HG03439 (cell line): ENCODE measurements around the gene HP1BP3.
"Not testable (repeated sequence)": the region's sequence is repeated elsewhere in the genome, so short reads cannot be mapped to it uniquely, and the experiment has no call there.

ENCODE experiments used
- ATAC-seq: cut with Tn5 transposase; IDR thresholded peaks from one replicate; pipeline ENCODE4 v1.9.1; 2021; ENCODE audit warnings: mild to moderate bottlenecking, moderate library complexity; ENCODE audit not compliant: unreplicated experiment

The HP1BP3 gene

DNA sequence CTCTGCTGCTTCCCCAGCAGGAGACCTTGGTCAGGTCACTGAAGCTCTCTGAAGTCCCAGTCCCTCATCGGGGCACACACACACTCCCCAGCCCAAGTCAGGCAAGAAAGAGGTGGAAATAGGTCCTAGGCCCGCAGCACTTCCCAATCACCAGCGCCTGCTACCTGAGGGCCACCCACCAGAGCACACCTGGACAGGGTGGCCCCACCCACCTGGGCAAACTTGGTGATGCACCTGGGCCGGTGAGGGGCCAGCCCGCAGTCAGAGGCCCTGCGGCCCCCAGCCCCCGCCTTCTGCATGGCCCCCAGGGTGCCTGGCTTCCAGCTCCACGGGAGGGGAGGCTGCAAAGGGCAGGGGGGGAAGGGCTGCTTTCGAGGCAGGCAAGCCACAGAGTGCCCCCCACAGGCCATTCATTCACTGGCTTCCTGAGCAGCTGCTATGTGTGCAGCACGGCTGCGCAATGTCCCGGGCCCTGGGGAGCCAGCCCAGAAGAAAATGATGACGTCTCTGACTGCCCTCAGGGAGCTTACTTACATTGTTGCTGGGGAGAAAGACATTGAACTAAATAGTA lies 59.3 kb downstream of the HP1BP3 start:
- no peak for ATAC-seq

DNA sequence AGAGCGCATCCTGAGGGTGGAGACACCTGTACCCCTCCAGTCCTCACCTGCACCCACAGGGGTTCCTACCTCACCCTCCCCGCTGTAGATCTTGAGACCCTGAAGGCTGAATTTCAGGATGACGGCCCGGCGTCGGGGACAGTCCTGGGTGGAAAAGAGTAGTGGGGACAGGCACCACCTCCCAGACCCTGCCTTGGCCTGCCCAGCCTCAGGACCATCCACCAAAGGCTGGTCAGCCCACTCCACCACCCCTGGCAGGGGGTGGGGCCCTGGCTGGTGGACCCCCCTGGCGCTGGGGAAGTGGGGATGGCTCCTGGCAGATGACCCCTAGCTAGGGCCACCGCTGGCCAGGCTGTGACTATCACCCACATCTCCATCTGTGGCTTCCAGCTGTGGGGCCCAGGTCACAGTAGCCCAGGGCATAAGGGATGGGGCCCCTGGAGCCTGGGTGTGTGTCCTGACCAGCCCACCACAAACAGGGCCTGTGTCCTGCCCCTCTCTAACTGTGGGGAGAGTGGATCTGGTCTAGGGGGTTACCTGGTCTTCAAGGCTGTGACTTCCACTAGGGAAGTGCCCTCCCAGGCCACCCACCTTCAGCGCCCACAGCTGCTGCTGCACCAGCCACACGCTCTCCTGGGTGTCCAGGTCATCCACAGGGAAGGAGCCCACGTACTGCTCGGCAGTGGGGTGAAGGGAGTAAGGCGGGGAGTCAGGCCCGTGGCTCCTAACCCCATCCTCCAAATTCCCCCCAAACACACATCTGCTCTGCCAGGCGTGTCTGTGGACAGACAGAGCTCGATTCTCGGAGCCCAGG lies 60.0 kb downstream of the HP1BP3 start:
- no peak for ATAC-seq

DNA sequence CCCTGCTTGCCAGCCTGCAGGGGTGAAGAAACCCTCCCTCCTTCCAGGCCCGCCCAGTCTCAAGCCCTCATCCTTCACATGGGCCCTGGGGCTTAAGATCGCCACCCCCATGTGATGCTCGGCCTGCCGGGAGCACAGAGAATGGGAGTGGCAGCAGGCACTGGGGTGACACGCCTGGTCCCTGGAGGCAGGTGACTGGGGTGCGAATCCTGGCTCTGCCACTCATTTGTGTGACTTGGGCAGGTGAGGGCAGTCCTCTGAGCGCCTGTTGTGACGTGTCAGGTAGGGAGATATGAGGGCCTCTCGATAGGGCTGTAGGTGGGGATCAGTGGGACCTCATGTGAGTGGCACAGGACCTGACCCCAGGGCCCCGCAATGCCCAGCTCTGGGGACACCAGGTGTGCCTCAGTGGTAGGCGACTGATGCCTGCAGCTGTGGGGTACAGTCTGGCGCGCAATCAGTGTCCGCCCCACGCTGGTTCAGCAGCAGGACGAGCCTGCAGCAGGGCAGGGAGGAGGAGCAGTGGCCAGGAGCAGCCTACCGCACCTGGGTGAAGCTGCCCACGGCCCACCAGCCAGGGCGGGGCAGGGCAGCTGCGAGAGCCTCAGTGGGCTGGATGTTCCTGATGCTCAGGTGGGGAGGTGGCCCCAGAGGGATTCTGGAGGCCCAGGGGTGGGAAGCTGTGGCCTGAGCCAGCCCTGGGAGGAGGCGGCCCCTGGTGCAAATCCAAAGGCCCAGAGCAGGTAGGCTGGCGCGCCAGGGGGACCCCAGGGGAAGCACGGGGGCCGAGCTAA lies 60.8 kb downstream of the HP1BP3 start:
- ATAC-seq = no peak

DNA sequence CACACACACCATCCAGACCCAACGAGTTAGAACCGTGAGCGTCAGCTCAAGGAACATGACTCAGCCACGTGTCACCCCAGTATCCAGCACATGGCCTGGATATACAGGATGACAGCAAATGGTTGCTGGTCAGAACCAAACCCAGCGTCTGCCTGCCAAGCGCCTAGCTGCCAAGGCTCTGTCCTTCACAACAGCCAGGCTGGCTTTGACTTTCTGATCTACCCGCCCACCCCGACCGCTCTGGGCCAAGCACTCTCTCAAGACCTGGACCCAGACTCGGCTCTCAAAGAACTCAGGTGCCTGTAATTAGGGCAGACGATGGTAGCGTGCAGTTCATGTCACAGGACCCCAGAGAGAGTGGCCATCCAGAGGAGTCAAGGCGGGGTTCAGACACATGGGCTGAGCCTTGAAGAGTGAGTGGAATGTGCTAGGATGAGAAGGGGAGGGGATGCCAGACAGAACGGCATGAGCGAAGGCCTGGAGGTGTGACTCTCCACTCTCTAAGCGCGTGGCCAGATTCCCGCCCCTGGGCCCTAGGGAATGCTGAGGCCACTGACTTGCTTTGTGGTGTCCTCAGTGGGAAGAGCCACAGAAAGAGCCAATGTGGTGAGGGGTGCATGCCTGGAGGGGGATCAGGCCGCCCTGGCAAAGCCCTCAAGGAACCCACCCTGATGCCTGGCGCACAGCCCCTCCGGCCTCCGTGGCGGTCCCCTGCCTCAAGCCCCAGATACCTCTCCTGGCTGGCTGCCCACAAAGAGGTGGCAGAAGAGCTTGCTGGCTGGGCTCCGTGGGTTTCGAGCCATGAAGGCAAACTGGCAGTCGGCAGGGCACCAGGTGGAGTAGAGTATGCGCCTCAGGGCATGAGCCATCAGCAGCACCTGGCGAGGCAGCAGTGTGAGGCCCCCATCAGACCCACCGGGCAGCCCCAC lies 61.7 kb downstream of the HP1BP3 start:
- no peak for ATAC-seq

DNA sequence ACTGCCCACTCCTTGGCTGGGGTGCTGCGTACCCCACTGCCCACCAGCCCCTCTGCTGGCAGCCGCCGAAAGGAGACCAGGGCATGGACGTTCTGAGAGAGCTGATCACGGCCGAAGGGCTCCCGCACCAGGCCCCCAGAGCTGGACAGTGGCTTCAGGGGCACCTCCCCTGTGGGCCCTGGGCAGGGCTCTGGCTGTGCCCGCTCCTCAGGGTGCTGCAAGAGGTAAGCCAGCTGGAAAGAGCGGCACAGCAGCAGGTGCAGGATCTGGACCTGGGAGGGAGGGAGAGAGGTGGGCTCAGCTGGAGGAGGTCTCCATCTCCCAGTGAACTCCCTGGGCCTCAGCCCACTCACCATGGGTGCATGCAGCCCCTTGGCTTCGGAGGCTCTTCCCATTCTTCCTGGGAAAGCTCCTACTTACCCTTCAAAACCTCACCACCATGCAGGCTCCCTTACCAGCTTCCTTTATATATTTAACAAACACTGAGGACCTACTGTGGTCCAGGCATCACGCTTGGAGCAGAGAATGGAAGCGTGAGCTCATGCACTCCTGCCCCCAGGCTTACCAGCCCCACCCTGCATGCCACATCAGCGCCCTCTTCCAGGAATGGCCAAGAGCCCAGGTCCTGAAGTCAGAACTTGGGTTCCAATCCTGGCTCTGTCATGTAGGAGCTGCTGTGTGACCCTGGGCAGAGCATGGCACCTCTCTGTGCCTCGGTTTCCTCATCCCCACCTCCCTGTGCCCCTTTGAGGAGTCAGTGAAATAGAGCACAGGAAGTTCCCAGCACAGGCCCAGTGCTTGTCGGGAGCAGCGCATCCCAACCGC lies 62.5 kb downstream of the HP1BP3 start:
- no peak for ATAC-seq

DNA sequence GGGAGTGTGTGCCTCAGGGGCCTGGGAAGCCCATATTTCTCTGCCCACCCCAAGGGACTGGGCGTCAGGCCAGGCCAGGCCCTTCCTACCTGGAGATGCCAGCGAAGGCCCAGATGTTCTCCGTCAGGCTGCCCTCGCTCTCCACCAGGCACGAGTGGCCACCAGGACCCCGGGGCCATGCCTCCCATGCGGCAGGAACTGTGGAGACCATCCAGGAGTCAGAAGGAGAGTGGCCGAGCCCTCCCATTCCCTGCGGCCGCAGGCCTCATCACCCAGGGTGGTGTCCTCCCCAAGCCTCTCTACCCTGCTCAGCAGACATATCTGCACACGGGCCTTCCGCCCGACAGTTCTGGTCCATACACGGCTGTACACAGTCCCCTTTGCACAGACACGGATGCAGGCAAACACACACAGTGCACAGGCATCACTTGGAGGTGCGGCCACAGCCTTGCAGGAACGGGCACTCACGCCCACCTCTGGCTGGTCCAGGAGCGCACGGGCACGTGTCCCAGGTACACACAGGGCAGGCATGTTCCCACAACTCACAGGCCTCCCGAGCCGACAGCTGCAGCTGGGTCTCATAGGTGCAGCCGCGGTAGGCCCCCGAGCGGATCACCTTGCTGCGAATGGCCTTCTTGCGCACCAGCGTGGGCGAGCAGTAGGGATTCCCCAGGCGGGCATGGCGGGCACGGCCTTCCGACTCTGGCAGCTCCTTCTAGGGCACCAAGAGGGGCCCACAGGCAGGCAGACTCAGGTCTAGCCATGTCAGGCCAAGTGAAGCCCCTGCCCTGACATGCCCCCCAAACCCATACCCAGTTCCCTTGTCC lies 63.4 kb downstream of the HP1BP3 start:
- no peak for ATAC-seq

DNA sequence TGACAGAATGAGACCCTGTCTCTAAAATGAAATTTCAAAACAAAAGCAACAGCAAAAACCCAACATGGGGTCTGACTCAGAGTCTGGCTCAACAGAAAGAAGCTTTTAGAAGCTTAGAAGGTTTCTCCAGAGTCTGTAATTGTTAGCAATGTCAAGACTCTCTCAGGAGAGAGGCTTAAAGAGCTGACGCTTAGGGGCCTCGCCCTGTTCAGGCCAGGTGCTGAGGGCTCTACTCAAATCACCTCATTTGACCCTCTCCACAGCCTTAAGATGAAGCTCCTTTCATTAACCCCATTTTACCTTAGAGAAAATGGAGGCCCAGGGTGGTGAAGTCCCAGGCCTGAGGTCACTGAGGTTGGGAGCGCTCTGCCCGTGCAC lies 64.0 kb downstream of the HP1BP3 start:
- ATAC-seq = no peak

DNA sequence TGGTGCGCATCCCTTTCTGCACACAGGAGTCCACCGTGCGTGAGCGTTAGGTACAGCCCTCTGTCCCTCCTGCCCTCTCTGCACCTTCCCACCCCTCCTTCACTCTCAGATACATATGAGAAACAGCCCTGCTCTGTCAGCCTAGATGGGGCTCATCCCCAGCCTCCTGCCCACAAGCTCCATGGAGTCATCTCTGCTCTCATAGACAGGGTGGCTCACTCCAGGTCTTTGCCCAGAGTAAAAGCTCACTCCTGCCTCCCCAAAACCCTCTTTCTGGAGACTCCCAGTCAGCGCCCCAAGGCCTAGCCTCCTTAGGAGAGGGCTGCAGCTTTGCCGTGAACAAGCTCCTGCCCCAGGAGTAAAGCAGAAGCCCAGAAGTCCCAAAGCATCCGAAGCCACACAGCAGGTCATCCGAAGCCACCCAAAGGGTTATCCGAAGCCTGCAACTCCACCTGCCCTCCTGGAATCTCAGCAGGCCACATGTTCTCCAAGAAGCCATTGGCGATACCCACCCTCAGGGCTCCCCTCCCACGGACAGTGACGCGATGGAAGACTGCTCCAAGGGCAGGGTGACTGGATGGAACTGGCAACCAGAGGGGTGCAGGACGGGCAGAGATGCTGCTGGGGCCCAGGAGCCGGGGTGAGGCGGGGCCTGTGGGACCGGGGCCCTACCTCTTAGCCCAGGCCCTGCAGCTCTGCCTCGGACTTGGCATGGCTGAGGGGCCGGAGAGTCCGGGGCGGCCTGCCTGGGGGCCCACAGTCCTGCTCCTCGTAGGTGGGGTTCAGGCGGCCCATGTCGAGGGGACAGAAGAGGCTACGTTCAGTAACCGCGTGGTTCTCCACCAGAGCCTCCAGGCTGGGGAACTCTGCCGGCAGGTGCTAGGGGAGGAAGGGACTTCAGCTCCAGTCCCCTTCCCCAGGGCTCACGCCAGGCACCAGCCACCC lies 65.7 kb downstream of the HP1BP3 start:
- no peak for ATAC-seq

DNA sequence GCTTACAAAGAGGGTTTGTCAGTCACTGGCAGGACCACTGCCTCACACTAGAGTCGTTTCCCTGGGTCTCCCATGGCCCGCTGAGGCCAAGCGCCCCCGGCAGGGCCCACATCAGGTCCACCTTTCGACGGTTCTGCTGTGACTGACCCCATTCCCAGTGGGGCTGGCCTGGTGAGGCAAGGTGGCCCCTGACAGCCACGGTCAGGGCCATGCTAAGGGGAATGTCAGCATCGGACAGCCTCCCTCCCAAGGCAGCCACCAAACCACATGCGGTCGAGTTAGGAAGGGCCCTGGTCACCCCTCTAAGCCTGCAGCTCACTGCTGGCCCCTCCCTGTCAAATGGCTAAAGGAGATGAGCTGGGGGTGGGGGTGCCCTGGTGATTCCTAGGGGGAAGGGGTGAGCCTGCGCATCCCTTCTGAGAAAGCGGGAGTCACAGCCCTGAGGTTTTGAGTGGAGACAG lies 66.4 kb downstream of the HP1BP3 start:
- no peak for ATAC-seq

DNA sequence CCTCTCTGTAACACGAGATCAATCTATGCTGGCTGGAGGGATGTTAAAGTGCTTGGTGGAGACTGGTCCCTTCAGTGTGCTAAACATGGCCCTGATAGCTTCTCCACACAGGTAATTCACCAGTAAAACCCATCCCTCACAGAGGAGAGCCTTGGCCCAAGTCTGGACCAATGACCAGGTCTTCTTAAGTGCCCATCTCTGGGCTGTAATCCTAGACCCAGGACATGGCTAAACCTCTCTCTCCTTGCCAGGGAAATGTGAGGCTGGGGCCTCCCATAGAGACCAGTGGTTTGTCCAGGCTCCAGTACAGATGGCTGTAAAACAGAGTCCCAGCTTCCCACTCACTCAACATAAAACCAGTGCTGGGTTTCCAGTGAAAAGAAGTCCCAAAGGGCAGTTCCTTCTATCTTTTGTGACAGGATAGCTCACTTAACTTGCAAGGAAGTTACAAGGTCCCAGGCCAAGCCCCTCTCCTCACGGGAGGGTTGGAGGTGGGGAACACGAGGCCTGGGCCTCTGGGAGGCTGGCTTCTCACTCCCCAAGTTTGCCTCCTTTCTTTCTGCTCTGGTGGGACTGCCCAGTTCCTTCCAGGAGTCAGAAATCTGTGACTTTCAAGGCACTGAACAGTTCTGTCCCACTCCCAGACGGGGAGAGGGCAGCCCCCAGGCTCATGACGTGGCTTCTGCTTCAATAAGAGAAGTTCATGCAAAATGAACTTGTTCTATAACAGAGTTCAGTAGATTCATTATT lies 67.1 kb downstream of the HP1BP3 start:
- ATAC-seq = no peak

DNA sequence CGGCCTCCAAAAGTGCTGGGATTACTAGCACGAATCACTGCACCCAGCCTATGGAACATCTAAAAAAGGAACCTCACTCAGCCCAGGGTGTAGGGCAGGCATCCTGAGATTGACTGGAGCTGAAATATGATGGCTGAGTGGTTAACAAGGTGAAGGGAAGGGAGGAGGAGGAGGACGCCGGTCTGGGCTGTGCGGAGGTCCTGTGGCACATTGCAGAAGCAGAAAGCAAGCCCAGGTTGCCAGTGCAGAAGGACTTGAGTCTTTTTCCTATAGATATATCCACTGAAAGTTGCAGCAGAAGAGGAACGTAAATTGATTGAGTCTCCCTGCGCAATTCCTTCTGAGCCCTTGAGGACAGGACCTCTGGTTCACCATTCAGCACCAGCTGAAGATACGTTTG lies 67.8 kb downstream of the HP1BP3 start:
- no peak for ATAC-seq

DNA sequence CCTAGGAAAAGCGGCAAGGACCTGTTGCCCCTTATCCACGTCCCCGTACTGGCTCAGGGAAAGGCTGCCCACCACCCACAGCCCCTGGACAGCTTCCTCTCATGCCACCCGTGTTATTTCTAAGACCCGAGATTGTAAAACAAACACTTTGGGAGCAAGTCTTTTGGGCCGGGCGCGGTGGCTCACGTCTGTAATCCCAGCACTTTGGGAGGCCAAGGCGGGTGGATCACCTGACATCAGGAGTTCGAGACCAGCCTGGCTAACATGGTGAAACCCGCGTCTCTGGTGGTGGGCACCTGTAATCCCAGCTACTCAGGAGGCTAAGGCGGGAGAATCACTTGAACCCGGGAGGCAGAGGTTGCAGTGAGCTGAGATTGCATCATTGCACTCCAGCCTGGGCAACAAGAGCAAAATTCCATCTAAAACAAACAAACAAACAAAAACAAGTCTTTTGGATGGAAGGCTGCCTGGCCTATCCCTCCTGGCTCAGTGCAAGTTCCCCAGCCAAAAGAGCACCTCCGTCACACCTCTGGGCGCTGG lies 68.7 kb downstream of the HP1BP3 start:
- ATAC-seq = not testable (repeated sequence)

DNA sequence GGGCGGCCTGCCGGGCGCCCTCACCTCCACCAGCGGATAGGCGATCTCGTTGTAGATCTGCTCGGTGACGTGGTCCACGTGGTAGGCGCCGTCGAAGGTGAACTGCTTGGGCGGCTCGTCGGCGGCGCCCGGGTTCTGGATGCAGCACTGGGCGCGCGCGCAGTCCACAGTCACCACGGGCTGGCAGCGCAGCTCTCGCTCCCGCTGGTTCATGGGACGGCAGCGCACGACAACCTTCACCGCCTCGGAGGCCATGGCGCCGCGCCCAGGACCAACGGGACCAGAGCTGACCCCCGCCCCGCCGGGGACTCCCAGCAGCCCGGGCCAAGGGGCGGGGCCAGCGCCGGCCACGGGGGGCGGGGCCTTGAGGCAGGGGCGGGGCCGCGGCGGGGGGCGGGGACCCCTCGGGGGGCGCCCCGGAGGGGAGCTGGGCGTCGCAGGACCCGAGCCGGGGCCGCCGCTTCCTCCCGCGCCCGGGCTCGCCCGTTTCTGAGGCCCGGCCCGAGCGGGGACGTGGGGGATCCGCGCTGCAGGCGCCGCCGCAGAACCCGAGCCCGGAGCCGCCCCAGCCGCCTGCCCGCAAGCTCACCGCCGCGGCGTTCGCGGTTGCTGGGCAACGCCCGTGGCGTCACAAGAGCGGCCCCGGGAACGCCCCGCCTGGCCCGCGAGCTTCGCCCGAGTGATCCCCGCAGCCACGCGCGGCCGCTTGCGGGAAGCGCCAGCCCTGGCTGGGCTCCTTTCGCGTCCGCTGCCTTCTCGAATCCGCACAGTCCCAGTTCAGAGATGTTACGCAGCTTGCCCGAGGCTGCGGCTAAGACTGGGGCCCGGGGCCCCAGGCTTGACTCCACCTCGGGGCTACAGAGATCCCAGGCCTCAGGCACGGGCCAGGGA lies 69.4 kb downstream of the HP1BP3 start, which contains the start of gene KIF17:
Gene KIF17 (minus strand): TSS at position 556 of the 891 bp plus-strand sequence. CDS start 301 bp downstream, at position 255.
- no peak for ATAC-seq

DNA sequence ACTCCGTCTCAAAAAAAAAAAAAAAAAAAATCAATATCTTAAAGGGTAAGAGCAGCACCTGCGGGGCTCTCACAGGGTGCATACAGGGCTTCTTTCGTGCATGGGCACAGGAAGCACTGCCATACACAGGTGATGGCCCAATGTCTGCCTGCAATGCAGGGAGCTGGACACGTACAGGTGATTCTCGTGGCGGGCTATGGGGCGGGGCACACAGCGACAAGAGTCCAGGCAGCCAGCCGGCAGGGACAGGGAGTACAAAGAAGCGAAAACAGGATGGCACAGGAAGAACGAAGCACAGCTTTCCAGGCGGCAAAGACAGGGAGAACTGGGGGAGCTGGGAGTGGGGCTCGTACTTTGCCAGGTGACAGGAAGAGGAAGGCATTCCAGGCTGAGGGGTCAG lies 70.9 kb downstream of the HP1BP3 start:
- ATAC-seq = no peak

DNA sequence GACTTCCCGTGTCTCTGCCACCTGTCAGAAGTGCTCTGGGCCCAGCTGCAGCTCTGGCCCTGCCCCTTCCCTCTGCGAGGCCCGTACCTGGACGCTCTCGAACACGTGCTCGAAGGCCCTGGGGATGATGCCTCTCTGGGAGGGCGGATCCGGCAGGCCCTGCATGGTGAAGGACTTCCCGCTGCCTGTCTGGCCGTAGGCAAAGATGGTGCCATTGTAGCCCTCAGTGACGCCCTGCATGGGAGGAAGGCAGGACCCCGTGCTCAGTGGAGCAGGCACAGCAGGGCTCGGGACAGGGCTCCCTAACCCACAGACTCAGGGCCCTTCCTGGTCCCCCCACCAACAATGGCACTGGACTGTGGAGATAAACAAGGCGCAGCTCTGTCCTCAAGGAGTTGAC lies 71.7 kb downstream of the HP1BP3 start:
- no peak for ATAC-seq

DNA sequence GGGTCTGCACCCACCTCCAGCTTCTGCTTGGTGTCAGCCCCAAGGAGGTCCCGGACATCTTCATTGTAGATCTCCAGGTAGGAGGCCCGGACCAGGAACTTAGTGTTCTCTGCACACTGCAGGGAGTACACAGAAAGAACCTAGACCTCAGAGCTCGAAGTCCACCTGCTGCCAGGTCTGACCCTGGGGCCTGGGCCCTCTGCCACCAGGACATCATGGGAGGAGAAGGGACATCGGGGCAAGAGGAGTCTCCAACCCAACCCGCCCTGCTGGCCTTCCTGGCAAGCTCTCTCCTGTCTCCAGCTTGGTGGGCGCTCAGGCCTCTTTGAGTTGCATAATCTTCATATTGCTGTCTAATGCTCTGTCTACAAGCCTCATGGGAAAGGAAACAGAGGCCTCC lies 73.7 kb downstream of the HP1BP3 start:
- no peak for ATAC-seq
